ENCODE data around the gene SGCE.

DNA sequence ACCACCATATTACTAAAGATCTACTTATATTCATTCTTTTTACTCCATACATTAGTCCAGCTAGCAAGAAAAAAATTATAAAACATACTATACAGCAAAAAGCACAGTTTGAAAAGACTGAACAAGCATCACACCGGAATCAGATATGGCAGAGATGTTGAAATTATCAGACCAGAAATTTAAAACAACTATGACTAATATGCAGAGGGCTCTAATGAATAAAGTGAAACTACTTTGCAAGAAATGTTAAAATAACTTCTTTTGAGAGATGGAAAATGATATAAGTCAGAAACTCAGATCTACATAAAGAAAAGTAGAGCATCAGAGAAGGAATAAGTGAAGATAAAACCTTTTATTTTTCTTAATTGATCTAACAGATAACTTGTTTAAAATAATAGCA, 50.9 kb downstream of the SGCE start:
- TF ChIP-seq ZNF792 (tag by site-specific recombination; IDR thresholded peaks at IDR 0.05) (no peak), ZNF747 (tag by site-specific recombination; IDR thresholded peaks at IDR 0.05) (no peak), ZNF274 (IDR thresholded peaks at IDR 0.05; ENCODE audit: low read length) (no peak), ZNF274 (tag by site-specific recombination; IDR thresholded peaks at IDR 0.05; ENCODE audit: borderline replicate concordance) (no peak), ZNF423 (tag by site-specific recombination; IDR thresholded peaks at IDR 0.05) (no peak), ZNF558 (tag by site-specific recombination; IDR thresholded peaks at IDR 0.05) (no peak), ZBTB17 (tag by site-specific recombination; IDR thresholded peaks at IDR 0.05) (no peak), ZNF335 (tag by site-specific recombination; conservative IDR thresholded peaks at IDR 0.05) (no peak), OSR2 (tag by site-specific recombination; IDR thresholded peaks at IDR 0.05) (no peak), ZNF121 (tag by site-specific recombination; IDR thresholded peaks at IDR 0.05) (no peak)
- TF ChIP-seq, protein P1, sequence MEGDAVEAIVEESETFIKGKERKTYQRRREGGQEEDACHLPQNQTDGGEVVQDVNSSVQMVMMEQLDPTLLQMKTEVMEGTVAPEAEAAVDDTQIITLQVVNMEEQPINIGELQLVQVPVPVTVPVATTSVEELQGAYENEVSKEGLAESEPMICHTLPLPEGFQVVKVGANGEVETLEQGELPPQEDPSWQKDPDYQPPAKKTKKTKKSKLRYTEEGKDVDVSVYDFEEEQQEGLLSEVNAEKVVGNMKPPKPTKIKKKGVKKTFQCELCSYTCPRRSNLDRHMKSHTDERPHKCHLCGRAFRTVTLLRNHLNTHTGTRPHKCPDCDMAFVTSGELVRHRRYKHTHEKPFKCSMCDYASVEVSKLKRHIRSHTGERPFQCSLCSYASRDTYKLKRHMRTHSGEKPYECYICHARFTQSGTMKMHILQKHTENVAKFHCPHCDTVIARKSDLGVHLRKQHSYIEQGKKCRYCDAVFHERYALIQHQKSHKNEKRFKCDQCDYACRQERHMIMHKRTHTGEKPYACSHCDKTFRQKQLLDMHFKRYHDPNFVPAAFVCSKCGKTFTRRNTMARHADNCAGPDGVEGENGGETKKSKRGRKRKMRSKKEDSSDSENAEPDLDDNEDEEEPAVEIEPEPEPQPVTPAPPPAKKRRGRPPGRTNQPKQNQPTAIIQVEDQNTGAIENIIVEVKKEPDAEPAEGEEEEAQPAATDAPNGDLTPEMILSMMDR (tag by site-specific recombination; IDR thresholded peaks at IDR 0.05) = no peak
- TF ChIP-seq, protein P2, sequence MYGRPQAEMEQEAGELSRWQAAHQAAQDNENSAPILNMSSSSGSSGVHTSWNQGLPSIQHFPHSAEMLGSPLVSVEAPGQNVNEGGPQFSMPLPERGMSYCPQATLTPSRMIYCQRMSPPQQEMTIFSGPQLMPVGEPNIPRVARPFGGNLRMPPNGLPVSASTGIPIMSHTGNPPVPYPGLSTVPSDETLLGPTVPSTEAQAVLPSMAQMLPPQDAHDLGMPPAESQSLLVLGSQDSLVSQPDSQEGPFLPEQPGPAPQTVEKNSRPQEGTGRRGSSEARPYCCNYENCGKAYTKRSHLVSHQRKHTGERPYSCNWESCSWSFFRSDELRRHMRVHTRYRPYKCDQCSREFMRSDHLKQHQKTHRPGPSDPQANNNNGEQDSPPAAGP (tag by site-specific recombination; IDR thresholded peaks at IDR 0.05) = no peak
- TF ChIP-seq, protein P3, sequence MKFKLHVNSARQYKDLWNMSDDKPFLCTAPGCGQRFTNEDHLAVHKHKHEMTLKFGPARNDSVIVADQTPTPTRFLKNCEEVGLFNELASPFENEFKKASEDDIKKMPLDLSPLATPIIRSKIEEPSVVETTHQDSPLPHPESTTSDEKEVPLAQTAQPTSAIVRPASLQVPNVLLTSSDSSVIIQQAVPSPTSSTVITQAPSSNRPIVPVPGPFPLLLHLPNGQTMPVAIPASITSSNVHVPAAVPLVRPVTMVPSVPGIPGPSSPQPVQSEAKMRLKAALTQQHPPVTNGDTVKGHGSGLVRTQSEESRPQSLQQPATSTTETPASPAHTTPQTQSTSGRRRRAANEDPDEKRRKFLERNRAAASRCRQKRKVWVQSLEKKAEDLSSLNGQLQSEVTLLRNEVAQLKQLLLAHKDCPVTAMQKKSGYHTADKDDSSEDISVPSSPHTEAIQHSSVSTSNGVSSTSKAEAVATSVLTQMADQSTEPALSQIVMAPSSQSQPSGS (tag by site-specific recombination; IDR thresholded peaks at IDR 0.05; ENCODE audit: low read depth) = no peak
- TF ChIP-seq, protein P4, sequence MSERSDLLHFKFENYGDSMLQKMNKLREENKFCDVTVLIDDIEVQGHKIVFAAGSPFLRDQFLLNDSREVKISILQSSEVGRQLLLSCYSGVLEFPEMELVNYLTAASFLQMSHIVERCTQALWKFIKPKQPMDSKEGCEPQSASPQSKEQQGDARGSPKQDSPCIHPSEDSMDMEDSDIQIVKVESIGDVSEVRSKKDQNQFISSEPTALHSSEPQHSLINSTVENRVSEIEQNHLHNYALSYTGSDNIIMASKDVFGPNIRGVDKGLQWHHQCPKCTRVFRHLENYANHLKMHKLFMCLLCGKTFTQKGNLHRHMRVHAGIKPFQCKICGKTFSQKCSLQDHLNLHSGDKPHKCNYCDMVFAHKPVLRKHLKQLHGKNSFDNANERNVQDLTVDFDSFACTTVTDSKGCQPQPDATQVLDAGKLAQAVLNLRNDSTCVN (tag by site-specific recombination; optimal IDR thresholded peaks at IDR 0.05) = no peak
- TF ChIP-seq, protein P5, sequence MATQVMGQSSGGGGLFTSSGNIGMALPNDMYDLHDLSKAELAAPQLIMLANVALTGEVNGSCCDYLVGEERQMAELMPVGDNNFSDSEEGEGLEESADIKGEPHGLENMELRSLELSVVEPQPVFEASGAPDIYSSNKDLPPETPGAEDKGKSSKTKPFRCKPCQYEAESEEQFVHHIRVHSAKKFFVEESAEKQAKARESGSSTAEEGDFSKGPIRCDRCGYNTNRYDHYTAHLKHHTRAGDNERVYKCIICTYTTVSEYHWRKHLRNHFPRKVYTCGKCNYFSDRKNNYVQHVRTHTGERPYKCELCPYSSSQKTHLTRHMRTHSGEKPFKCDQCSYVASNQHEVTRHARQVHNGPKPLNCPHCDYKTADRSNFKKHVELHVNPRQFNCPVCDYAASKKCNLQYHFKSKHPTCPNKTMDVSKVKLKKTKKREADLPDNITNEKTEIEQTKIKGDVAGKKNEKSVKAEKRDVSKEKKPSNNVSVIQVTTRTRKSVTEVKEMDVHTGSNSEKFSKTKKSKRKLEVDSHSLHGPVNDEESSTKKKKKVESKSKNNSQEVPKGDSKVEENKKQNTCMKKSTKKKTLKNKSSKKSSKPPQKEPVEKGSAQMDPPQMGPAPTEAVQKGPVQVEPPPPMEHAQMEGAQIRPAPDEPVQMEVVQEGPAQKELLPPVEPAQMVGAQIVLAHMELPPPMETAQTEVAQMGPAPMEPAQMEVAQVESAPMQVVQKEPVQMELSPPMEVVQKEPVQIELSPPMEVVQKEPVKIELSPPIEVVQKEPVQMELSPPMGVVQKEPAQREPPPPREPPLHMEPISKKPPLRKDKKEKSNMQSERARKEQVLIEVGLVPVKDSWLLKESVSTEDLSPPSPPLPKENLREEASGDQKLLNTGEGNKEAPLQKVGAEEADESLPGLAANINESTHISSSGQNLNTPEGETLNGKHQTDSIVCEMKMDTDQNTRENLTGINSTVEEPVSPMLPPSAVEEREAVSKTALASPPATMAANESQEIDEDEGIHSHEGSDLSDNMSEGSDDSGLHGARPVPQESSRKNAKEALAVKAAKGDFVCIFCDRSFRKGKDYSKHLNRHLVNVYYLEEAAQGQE (tag by site-specific recombination; IDR thresholded peaks at IDR 0.05) = no peak

All from HEK293 (cell line).